Activated B cell treated with CpG ODN at 0.5 μM for 24 hours (primary cell): ENCODE results near the gene CAMK4. TPM values are rescaled to one million over a fixed set of nuclear protein-coding genes. Genes with fewer than 3 reads are reported as not detected.
"Not testable (repeated sequence)": the region's sequence is repeated elsewhere in the genome, so short reads cannot be mapped to it uniquely, and the experiment has no call there.

Experiments
- ATAC-seq: fragments of 200-7000 bp; cut with Tn5 transposase; one replicate; pipeline ENCODE4 v1.10.0; 2021; ENCODE audit warnings: low read depth, mild to moderate bottlenecking, moderate library complexity
- CTCF ChIA-PET: fragments of 350-600 bp; sonication (Branson Sonifier 250); formaldehyde crosslinking; loops from one replicate; lab custom pipeline; 2021; ENCODE audit warnings: antibody characterized with exemption; lab: Charles Lee
- POLR2A ChIA-PET: fragments of 350-600 bp; sonication (Branson Sonifier 250); formaldehyde crosslinking; loops from one replicate; lab custom pipeline; 2021; ENCODE audit warnings: antibody characterized with exemption; lab: Charles Lee
- DNase-seq: peaks from one replicate; pipeline ENCODE4 v3.0.0; 2022
- H3K27ac Mint-ChIP-seq: one replicate; pipeline ENCODE4 v1.8.0; 2020; ENCODE audit warnings: mixed read lengths
- H3K27me3 Mint-ChIP-seq: one replicate; pipeline ENCODE4 v1.8.0; 2021; ENCODE audit warnings: mixed read lengths
- H3K36me3 Mint-ChIP-seq: one replicate; pipeline ENCODE4 v1.8.0; 2021; ENCODE audit warnings: low read depth, mixed read lengths
- H3K4me1 Mint-ChIP-seq: one replicate; pipeline ENCODE4 v1.8.0; 2021; ENCODE audit warnings: mixed read lengths
- H3K4me3 Mint-ChIP-seq: one replicate; pipeline ENCODE4 v1.8.0; 2020; ENCODE audit warnings: mild to moderate bottlenecking, mixed read lengths
- H3K9me3 Mint-ChIP-seq: one replicate; pipeline ENCODE4 v1.8.0; 2020; ENCODE audit warnings: mixed read lengths
- intact Hi-C: fragments of 100-400 bp; cut with micrococcal nuclease; formaldehyde crosslinking; loops from one replicate; pipeline ENCODE4 v1.15.1; 2024
- total RNA-seq: library from RNA; stranded (reverse); gene quantifications from 2 replicates; pipeline ENCODE4 v1.2.3, GENCODE V29; 2022
- TF ChIP-seq, protein P1 (sequence below): fragments of 200-600 bp; IDR thresholded peaks from one replicate; pipeline ENCODE4 v1.8.0; 2022; ENCODE audit warnings: antibody characterized with exemption, mild to moderate bottlenecking

The CAMK4 gene
- total RNA-seq, 1 donor from 2014 or later = 6.3 TPM

DNA sequence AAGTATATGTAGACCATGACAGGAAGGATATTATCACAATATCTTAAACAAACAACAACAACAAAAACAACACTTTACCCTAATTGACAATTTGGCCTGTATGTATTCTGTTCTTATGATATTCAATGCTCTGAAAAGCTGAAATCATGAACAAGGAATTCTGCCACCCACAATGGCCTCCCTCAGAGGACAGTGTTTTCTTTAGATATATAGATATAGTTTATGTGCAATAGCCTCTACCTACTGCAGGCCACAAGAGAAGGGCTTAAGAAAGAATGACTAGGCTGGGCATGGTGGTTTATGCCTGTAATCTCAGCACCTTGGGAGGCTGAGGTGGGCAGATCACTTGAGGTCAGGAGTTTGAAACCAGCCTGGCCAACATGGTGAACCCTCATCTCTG, 183.4 kb downstream of the CAMK4 start:
- Mint-ChIP-seq H3K9me3 (peaks cover 4% of the 10 kb centered on the region), H3K4me3 (no peak overlapping the region), H3K27ac (no peak overlapping the region), H3K4me1 (no peaks in the 10 kb centered on the region), H3K27me3 (no peaks in the 10 kb centered on the region), H3K36me3 (no peaks in the 10 kb centered on the region)
- ChIA-PET POLR2A (no interaction called here), CTCF (no interaction called here)
- DNase-seq = no peak
- intact Hi-C loops = no loop called here
- no peak for ATAC-seq
- TF ChIP-seq, protein P1, sequence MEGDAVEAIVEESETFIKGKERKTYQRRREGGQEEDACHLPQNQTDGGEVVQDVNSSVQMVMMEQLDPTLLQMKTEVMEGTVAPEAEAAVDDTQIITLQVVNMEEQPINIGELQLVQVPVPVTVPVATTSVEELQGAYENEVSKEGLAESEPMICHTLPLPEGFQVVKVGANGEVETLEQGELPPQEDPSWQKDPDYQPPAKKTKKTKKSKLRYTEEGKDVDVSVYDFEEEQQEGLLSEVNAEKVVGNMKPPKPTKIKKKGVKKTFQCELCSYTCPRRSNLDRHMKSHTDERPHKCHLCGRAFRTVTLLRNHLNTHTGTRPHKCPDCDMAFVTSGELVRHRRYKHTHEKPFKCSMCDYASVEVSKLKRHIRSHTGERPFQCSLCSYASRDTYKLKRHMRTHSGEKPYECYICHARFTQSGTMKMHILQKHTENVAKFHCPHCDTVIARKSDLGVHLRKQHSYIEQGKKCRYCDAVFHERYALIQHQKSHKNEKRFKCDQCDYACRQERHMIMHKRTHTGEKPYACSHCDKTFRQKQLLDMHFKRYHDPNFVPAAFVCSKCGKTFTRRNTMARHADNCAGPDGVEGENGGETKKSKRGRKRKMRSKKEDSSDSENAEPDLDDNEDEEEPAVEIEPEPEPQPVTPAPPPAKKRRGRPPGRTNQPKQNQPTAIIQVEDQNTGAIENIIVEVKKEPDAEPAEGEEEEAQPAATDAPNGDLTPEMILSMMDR = no peak

DNA sequence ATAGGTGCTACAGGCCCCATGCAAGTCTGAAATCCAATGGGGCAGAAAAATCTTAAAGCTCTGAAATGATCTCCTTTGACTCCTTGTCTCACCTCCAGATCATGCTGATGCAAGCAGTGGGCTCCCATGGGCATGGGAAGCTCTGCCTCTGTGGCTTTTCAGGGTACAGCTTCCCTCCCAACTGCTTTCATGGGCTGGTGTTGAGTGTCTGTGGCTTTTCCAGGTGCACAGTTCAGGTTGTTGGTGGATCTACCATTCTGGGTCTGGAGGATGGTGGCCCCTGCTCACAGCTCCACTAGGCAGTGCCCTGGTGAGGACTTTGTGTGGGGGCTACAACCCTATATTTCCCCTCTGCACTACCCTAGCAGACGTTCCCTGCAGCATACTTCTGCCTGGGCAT, 184.6 kb downstream of the CAMK4 start:
- TF ChIP-seq, protein P1 = no peak
- no peaks in the 10 kb centered on the region for H3K4me1 Mint-ChIP-seq
- intact Hi-C loops = no loop called here
- CTCF ChIA-PET = no interaction called here
- peaks cover 4% of the 10 kb centered on the region for H3K9me3 Mint-ChIP-seq
- H3K27me3 Mint-ChIP-seq = no peaks in the 10 kb centered on the region
- no peaks in the 10 kb centered on the region for H3K36me3 Mint-ChIP-seq
- POLR2A ChIA-PET = no interaction called here
- H3K4me3 Mint-ChIP-seq = no peak overlapping the region
- no peak for ATAC-seq
- H3K27ac Mint-ChIP-seq = no peak overlapping the region
- no peak for DNase-seq

DNA sequence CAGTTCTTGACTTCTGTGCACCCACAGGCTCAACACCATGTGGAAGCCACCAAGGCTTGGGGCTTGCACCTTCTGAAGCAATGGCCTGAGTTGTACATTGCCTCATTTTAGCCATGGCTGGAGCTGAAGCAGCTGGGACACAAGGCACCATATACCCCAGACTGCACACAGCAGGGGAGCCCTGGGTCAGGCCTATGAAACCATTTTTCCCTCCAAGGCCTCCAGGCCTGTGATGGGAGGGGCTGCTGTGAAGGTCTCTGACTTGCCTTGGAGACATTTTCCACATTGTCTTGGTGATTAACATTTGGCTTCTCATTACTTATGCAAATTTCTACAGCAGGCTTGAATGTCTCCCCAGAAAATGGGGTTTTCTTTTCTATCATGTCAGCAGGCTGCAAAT, 185.1 kb downstream of the CAMK4 start:
- intact Hi-C loops, POLR2A ChIA-PET, CTCF ChIA-PET, H3K4me3 Mint-ChIP-seq, H3K4me1 Mint-ChIP-seq, DNase-seq, H3K36me3 Mint-ChIP-seq, ATAC-seq, H3K9me3 Mint-ChIP-seq, H3K27ac Mint-ChIP-seq, H3K27me3 Mint-ChIP-seq: not testable (repeated sequence)

DNA sequence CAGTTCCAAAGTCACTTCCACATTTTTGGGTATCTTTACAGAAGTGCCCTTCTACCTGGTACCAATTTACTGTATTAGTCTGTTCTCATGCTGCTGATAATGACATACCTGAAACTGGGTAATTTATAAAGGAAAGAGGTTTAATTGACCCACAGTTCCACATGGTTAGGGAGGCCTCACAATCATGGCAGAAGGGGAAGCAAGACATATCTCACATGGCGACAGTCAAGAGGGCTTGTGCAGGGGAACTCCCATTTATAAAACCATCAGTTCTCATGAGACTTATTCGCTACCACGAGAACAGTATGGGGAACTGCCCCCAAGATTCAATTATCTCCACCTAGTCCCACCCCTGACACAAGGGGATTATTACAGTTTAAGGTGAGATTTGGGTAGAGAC, 185.9 kb downstream of the CAMK4 start:
- intact Hi-C loops, POLR2A ChIA-PET, ATAC-seq, H3K4me1 Mint-ChIP-seq, H3K4me3 Mint-ChIP-seq, H3K27me3 Mint-ChIP-seq, H3K27ac Mint-ChIP-seq, DNase-seq, CTCF ChIA-PET, H3K36me3 Mint-ChIP-seq, H3K9me3 Mint-ChIP-seq: not testable (repeated sequence)

DNA sequence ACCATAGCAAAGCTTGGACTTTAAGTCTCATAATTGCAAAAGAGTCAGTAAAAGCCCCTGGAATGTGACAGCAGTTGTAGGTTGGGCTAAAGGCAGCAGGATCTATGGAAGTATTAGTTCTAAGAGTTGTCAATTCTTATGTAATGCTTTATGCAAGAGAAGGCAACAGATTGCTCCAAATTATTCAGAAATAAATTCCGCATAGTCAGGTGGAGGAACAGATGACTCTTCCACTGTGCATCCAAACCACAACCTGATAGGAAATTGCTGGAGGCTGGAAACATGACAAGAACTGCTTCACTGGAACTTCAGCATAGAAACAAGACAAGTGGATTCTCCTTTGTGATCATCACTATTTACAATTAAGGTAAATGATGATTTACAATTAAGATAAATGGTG, 187.1 kb downstream of the CAMK4 start:
- intact Hi-C loops = no loop called here
- TF ChIP-seq, protein P1 = no peak
- Mint-ChIP-seq H3K4me3 (no peak overlapping the region), H3K36me3 (no peaks in the 10 kb centered on the region), H3K27ac (no peak overlapping the region), H3K27me3 (no peaks in the 10 kb centered on the region), H3K9me3 (peaks cover 4% of the 10 kb centered on the region), H3K4me1 (no peaks in the 10 kb centered on the region)
- ChIA-PET POLR2A (no interaction called here), CTCF (no interaction called here)
- ATAC-seq (no peak), DNase-seq (no peak)

DNA sequence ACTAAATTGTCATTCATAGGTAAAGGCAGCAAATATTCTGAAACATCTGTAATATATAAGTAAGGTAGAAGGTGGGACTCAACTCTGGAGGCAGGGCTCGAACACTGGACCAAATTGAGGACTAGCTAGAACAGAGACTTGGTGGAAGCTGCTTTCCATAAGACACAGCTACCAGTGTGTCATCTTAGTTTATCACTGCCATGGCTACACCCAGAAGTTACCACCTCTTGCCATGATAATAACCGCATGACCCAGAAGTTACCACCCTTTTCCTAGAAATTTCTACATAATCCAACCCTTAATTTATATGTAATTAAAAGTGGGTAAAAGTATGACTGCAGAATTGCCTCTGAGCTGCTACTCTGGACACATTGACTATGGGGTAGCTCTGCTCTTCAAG, 188.4 kb downstream of the CAMK4 start:
- Mint-ChIP-seq H3K27me3 (no peaks in the 10 kb centered on the region), H3K27ac (no peak overlapping the region), H3K4me1 (no peaks in the 10 kb centered on the region), H3K9me3 (peaks cover 4% of the 10 kb centered on the region), H3K36me3 (no peaks in the 10 kb centered on the region), H3K4me3 (no peak overlapping the region)
- ATAC-seq = no peak
- intact Hi-C loops = no loop called here
- TF ChIP-seq, protein P1 = no peak
- CTCF ChIA-PET = interaction anchor here (0.7 kb wide), 1 partner anchor 191 kb away, joined by 3 read pairs; no protein-coding TSS in a partner anchor
- POLR2A ChIA-PET = no interaction called here
- DNase-seq = no peak
